ENCODE measurements around the gene PACRG.

- TF ChIP-seq MAX (IDR thresholded peaks at IDR 0.05) = no peak
- TF ChIP-seq EP300 (IDR thresholded peaks at IDR 0.05; ENCODE audit: borderline replicate concordance) = no peak
- TF ChIP-seq FOXM1 (IDR thresholded peaks at IDR 0.05; ENCODE audit: borderline replicate concordance, low read depth) = no peak
- TF ChIP-seq USF1 (IDR thresholded peaks at IDR 0.05) = no peak
- TF ChIP-seq NFIC (IDR thresholded peaks at IDR 0.05) = no peak
- TF ChIP-seq RAD21 (IDR thresholded peaks at IDR 0.05; ENCODE audit: low read depth) = no peak
Observed at GRCh38 chr6:162970246-162970645, 242.5 kb downstream of the PACRG start.

All from Ishikawa (cell line).